K562 (cell line): ENCODE results near the gene CCNL1. TPM values are rescaled to one million over a fixed set of nuclear protein-coding genes. Genes with fewer than 3 reads are reported as not detected.
A peak's percentile ranks its signal among the peaks of the same experiment; 100 is the strongest.

Experiments
- ARNT ChIP-seq, 2 experiments: fragments of 450-650 bp; IDR thresholded peaks; 2 replicates each; pipeline ENCODE4 v1.6.1; 2016; ENCODE audit warnings: mild to moderate bottlenecking in 1 of 2
- BRCA1 ChIP-seq, 2 experiments: fragments of 450-650 bp in 1 of 2; sonication (generic) in 1 of 2; formaldehyde crosslinking in 1 of 2; IDR thresholded peaks; 2 replicates each; pipeline versions ENCODE4 v1.5.0 to v1.6.1; 2017 to 2020; ENCODE audit warnings: mild to moderate bottlenecking in 1 of 2, missing genetic modification reagents in 1 of 2
- CXXC5 ChIP-seq: fragments of 250-450 bp; sonication (Bioruptor Pico); IDR thresholded peaks from 2 replicates; pipeline ENCODE4 v1.8.0; 2022; ENCODE audit warnings: inconsistent platforms, mild to moderate bottlenecking, moderate library complexity
- DDX20 ChIP-seq: fragments of 450-650 bp; IDR thresholded peaks from 2 replicates; pipeline ENCODE4 v1.6.1; 2016; ENCODE audit warnings: missing genetic modification characterization, low read depth, mild to moderate bottlenecking, missing compliant biosample characterization, moderate library complexity
- EHMT2 ChIP-seq: fragments of 450-650 bp; IDR thresholded peaks from 2 replicates; pipeline ENCODE4 v1.6.1; 2018; ENCODE audit warnings: antibody characterized with exemption
- FIP1L1 ChIP-seq: fragments of 200-400 bp; formaldehyde crosslinking; IDR thresholded peaks from 2 replicates; pipeline ENCODE4 v1.6.1; 2018; ENCODE audit warnings: mild to moderate bottlenecking, low read depth, low read length; ENCODE audit not compliant: poor library complexity, severe bottlenecking
- GTF2A2 ChIP-seq: IDR thresholded peaks from 2 replicates; pipeline ENCODE4 v1.6.1; 2016; ENCODE audit warnings: mild to moderate bottlenecking, missing genetic modification characterization, missing compliant biosample characterization
- HCFC1 ChIP-seq: IDR thresholded peaks from 2 replicates; pipeline ENCODE4 v1.6.1; 2012; ENCODE audit warnings: low read depth, low read length, improper control_type of control experiment
- ILK ChIP-seq: fragments of 450-650 bp; IDR thresholded peaks from 2 replicates; pipeline ENCODE4 v1.6.1; 2016; ENCODE audit warnings: missing genetic modification characterization, low read depth, mild to moderate bottlenecking, missing compliant biosample characterization, moderate library complexity, borderline replicate concordance
- MTF1 ChIP-seq: fragments of 250-450 bp; sonication (Bioruptor Pico); IDR thresholded peaks from 2 replicates; pipeline ENCODE4 v1.9.0; 2021; ENCODE audit warnings: moderate library complexity, mild to moderate bottlenecking, inconsistent platforms, borderline replicate concordance
- PPARD ChIP-seq: fragments of 250-450 bp; sonication (Bioruptor Pico); IDR thresholded peaks from 2 replicates; pipeline ENCODE4 v1.8.0; 2022; ENCODE audit warnings: inconsistent platforms, mild to moderate bottlenecking, moderate library complexity
- SMAD4 ChIP-seq: fragments of 250-450 bp; sonication (Bioruptor Pico); conservative IDR thresholded peaks from 2 replicates; pipeline ENCODE4 v1.8.0; 2021; ENCODE audit warnings: inconsistent platforms, mild to moderate bottlenecking, moderate library complexity
- SMARCB1 ChIP-seq: IDR thresholded peaks from 2 replicates; pipeline ENCODE4 v1.6.1; 2011; ENCODE audit warnings: improper control_type of control experiment, low read depth; ENCODE audit not compliant: insufficient read length
- TAL1 ChIP-seq: fragments of 450-650 bp; IDR thresholded peaks from 2 replicates; pipeline ENCODE4 v1.6.1; 2016; ENCODE audit warnings: mild to moderate bottlenecking
- THRAP3 ChIP-seq: fragments of 450-650 bp; IDR thresholded peaks from 2 replicates; pipeline ENCODE4 v1.6.1; 2016; ENCODE audit warnings: mild to moderate bottlenecking, inconsistent platforms, borderline replicate concordance
- WHSC1 ChIP-seq: IDR thresholded peaks from one replicate; pipeline ENCODE4 v1.6.1; 2012; ENCODE audit warnings: low read length, control low read depth, inconsistent platforms
- ZNF274 ChIP-seq: IDR thresholded peaks from 2 replicates; pipeline ENCODE4 v1.6.1; 2011; ENCODE audit warnings: low read depth, mild to moderate bottlenecking, low read length, moderate library complexity, borderline replicate concordance
- ZNF436 ChIP-seq: fragments of 250-450, 450-650 bp; sonication (Bioruptor Pico); formaldehyde crosslinking; IDR thresholded peaks from 2 replicates; pipeline ENCODE4 v1.7.0; 2020; ENCODE audit warnings: mild to moderate bottlenecking
- ZNF707 ChIP-seq: fragments of 250-450 bp; sonication (Bioruptor Pico); conservative IDR thresholded peaks from 2 replicates; pipeline ENCODE4 v1.8.0; 2022; ENCODE audit warnings: inconsistent platforms, mild to moderate bottlenecking, moderate library complexity
- ZNF785 ChIP-seq: fragments of 250-450 bp; sonication (Bioruptor Pico); IDR thresholded peaks from 2 replicates; pipeline ENCODE4 v1.4.0; 2020; ENCODE audit warnings: mild to moderate bottlenecking
- polyA plus RNA-seq, 8 experiments: library from polyadenylated mRNA; depleted of rRNA in 4 of 8; stranded (reverse) in 5 of 8; unstranded in 3 of 8; fragments of >200 nt; fragmentation: Nextera tagmentation in 2 of 8; fragmentation: Illumina TruSeq in 1 of 8; extraction: Ambion mirVana in 2 of 8; extraction: Trizol in 1 of 8; gene quantifications; 2 replicates each; pipeline versions ENCODE4 v1.2.1 to v1.2.3, GENCODE V29; 2011 to 2014; ENCODE audit warnings: inconsistent platforms in 1 of 8, missing spikeins in 1 of 8
- total RNA-seq, 7 experiments: library from RNA; depleted of rRNA in 6 of 7; stranded (reverse); fragments of >200 nt in 6 of 7; fragmentation: Illumina TruSeq in 2 of 7; extraction: Trizol in 2 of 7; gene quantifications; 2 replicates each; pipeline versions ENCODE4 v1.2.1 to v1.2.3, GENCODE V29; 2011 to 2021; ENCODE audit warnings: low replicate concordance in 1 of 7
- TF ChIP-seq, protein P1 (sequence below): sonication (generic); formaldehyde crosslinking; IDR thresholded peaks from 2 replicates; pipeline ENCODE4 v1.8.0; 2023; ENCODE audit warnings: missing genetic modification reagents, mild to moderate bottlenecking, borderline replicate concordance
- TF ChIP-seq, protein P2 (sequence below), 3 experiments: IDR thresholded peaks in 2 of 3; conservative IDR thresholded peaks in 1 of 3; 2 replicates each; pipeline ENCODE4 v1.5.1; 2011 to 2012; ENCODE audit warnings: low read length in 3 of 3, mild to moderate bottlenecking in 3 of 3, control low read depth in 2 of 3, improper control_type of control experiment in 1 of 3, inconsistent platforms in 1 of 3, low read depth in 1 of 3, mixed read lengths in 1 of 3, moderate library complexity in 1 of 3; ENCODE audit not compliant: insufficient read depth in 2 of 3

Gene CCNL1
- total and polyA plus RNA-seq, 9 of the 15 experiments (the other 6 are each of a cell fraction or from before 2014, with no cell fraction given), result 16.1 to 186 (median 132) TPM

DNA sequence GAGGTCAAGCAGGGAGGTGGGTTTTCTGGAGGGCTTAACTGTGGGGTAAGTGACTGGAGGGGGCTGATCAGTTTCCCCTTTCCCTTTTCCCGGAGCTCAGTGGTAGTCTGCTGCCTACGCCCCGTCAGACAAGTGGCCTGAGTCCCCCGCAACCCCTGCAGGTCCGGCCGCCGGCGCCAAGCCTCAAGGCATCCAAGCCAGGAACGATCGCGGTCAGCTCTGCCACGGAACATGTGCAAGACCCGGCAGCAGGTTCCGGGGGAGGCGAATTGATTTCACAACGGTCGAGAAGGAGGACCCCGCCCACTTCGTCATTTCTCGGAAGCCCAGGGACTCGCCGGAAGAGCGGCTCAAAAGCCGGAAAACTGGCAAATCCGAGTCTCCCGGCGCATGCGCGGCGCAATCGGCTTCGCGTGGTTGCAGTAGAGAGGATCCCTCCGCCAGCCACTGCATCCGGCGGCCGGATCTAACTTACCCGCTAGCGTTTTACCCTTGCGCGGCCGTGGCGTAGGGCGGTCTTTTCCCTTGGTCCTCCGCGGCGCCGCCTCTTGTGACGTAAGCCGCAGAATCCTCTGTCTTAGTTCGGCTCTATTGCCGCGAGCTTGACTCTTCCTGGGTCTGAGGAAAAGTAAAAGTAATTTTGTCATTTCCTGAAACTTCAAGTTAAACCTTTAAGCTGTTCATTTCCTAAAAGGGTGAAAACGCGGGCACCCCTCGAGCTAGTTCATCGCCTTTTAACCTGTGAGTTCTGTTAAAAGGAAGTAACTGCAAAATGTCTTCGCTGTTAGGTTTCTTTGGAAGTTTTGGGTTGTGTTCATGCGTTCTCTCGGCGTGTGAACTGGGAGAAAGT, 14.9 kb upstream of the CCNL1 start (continued):
- TF ChIP-seq ILK (tag), result no peak
- TF ChIP-seq ZNF785 (CRISPR knock-in tag), result no peak
- TF ChIP-seq ZNF436 (CRISPR knock-in tag), result no peak
- TF ChIP-seq BRCA1 (IDR thresholded peaks at IDR 0.05), result no peak
- no peak for TF ChIP-seq BRCA1 (CRISPR knock-in tag; IDR thresholded peaks at IDR 0.05)
- TF ChIP-seq, protein P1, sequence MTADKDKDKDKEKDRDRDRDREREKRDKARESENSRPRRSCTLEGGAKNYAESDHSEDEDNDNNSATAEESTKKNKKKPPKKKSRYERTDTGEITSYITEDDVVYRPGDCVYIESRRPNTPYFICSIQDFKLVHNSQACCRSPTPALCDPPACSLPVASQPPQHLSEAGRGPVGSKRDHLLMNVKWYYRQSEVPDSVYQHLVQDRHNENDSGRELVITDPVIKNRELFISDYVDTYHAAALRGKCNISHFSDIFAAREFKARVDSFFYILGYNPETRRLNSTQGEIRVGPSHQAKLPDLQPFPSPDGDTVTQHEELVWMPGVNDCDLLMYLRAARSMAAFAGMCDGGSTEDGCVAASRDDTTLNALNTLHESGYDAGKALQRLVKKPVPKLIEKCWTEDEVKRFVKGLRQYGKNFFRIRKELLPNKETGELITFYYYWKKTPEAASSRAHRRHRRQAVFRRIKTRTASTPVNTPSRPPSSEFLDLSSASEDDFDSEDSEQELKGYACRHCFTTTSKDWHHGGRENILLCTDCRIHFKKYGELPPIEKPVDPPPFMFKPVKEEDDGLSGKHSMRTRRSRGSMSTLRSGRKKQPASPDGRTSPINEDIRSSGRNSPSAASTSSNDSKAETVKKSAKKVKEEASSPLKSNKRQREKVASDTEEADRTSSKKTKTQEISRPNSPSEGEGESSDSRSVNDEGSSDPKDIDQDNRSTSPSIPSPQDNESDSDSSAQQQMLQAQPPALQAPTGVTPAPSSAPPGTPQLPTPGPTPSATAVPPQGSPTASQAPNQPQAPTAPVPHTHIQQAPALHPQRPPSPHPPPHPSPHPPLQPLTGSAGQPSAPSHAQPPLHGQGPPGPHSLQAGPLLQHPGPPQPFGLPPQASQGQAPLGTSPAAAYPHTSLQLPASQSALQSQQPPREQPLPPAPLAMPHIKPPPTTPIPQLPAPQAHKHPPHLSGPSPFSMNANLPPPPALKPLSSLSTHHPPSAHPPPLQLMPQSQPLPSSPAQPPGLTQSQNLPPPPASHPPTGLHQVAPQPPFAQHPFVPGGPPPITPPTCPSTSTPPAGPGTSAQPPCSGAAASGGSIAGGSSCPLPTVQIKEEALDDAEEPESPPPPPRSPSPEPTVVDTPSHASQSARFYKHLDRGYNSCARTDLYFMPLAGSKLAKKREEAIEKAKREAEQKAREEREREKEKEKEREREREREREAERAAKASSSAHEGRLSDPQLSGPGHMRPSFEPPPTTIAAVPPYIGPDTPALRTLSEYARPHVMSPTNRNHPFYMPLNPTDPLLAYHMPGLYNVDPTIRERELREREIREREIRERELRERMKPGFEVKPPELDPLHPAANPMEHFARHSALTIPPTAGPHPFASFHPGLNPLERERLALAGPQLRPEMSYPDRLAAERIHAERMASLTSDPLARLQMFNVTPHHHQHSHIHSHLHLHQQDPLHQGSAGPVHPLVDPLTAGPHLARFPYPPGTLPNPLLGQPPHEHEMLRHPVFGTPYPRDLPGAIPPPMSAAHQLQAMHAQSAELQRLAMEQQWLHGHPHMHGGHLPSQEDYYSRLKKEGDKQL, result no peak
- no peak for TF ChIP-seq DDX20
- peak; percentile 91 for TF ChIP-seq FIP1L1
- no peak for TF ChIP-seq SMARCB1
- TF ChIP-seq SMAD4 (CRISPR knock-in tag), result peak; percentile 81
- TF ChIP-seq TAL1, result no peak
- TF ChIP-seq WHSC1, result no peak
- peak; percentile 98 for TF ChIP-seq CXXC5
- TF ChIP-seq GTF2A2 (tag), result no peak
- TF ChIP-seq EHMT2, result no peak
- TF ChIP-seq HCFC1, result peak; percentile 70; the same call in 1 of the 2 replicates
- no peak for TF ChIP-seq ARNT (IDR thresholded peaks at IDR 0.05)
- TF ChIP-seq, protein P2, sequence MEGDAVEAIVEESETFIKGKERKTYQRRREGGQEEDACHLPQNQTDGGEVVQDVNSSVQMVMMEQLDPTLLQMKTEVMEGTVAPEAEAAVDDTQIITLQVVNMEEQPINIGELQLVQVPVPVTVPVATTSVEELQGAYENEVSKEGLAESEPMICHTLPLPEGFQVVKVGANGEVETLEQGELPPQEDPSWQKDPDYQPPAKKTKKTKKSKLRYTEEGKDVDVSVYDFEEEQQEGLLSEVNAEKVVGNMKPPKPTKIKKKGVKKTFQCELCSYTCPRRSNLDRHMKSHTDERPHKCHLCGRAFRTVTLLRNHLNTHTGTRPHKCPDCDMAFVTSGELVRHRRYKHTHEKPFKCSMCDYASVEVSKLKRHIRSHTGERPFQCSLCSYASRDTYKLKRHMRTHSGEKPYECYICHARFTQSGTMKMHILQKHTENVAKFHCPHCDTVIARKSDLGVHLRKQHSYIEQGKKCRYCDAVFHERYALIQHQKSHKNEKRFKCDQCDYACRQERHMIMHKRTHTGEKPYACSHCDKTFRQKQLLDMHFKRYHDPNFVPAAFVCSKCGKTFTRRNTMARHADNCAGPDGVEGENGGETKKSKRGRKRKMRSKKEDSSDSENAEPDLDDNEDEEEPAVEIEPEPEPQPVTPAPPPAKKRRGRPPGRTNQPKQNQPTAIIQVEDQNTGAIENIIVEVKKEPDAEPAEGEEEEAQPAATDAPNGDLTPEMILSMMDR (IDR thresholded peaks at IDR 0.05 in 2 of 3, conservative IDR thresholded peaks at IDR 0.05 in 1 of 3; ENCODE audit: insufficient read depth in 2 of 3, low read depth in 1 of 3, low read length in 3 of 3), result no peak
- TF ChIP-seq MTF1 (CRISPR knock-in tag), result no peak
- 0 out of 2 replicates have a peak, but pooled peaks have one; percentile 43 for TF ChIP-seq ZNF707 (CRISPR knock-in tag)
- no peak for TF ChIP-seq THRAP3
- no peak for TF ChIP-seq ZNF274
- no peak for TF ChIP-seq PPARD (CRISPR knock-in tag)
